ENCODE data around the gene LIMS2.
A peak's percentile ranks its signal among the peaks of the same experiment; 100 is the strongest.

The LIMS2 gene

GRCh38 chr2:127597046-127597983 lies 78.0 kb downstream of the LIMS2 start:
- no peak for DNase-seq

- no peak for DNase-seq
These were observed 78.9 kb downstream of the LIMS2 start for GRCh38 chr2:127596311-127597045.

- no peak for DNase-seq
These were observed 81.2 kb downstream of the LIMS2 start for GRCh38 chr2:127594116-127594591.

- no peak for DNase-seq
These were observed 81.9 kb downstream of the LIMS2 start for GRCh38 chr2:127593228-127594115.

GRCh38 chr2:127592761-127593227 lies 82.5 kb downstream of the LIMS2 start:
- no peak for DNase-seq

GRCh38 chr2:127591221-127591923 lies 84.0 kb downstream of the LIMS2 start:
- peak in 8 of 14 donors; percentile 4 to 49 (median 30) for DNase-seq

- DNase-seq: no peak
These were observed 84.7 kb downstream of the LIMS2 start for GRCh38 chr2:127590386-127591190.

- DNase-seq: no peak
These were observed 85.5 kb downstream of the LIMS2 start for GRCh38 chr2:127589841-127590240.

- no peak for DNase-seq
These were observed 86.0 kb downstream of the LIMS2 start for GRCh38 chr2:127589358-127589757.

Data from C1 segment of cervical spinal cord (tissue), 14 donors.